Natural killer cell (primary cell): ENCODE results near the gene RRP36. TPM values are rescaled to one million over a fixed set of nuclear protein-coding genes. Genes with fewer than 3 reads are reported as not detected.

ENCODE experiments used
- ATAC-seq, 3 donors: fragments of 150-1000 bp in 2 of 3; fragments of 200-7000 bp in 1 of 3; cut with Tn5 transposase; 1 replicate in 1 of 3; 2 replicates in 2 of 3; pipeline ENCODE4 v1.10.0; 2021; ENCODE audit warnings: mild to moderate bottlenecking in 2 of 3, moderate library complexity in 2 of 3
- DNase-seq, 2 donors: peaks; one replicate each; pipeline versions ENCODE4 v3.0.0 to v3.0.0-alpha.2; 2013 to 2021; ENCODE audit warnings: mixed read lengths in 1 of 2
- H3K27ac ChIP-seq: one replicate; pipeline ENCODE4 v1.5.1; 2013; ENCODE audit warnings: mild to moderate bottlenecking, low read length
- H3K27me3 ChIP-seq: one replicate; pipeline ENCODE4 v1.6.1; 2013; ENCODE audit warnings: low read length; ENCODE audit not compliant: control insufficient read depth, insufficient read depth
- H3K36me3 ChIP-seq: one replicate; pipeline ENCODE4 v1.6.1; 2013; ENCODE audit warnings: low read length; ENCODE audit not compliant: control insufficient read depth, insufficient read depth
- H3K4me1 ChIP-seq: one replicate; pipeline ENCODE4 v1.6.1; 2013; ENCODE audit warnings: low read length; ENCODE audit not compliant: control insufficient read depth, insufficient read depth
- H3K4me3 ChIP-seq: one replicate; pipeline ENCODE4 v1.5.1; 2013; ENCODE audit warnings: low read length
- H3K9me3 ChIP-seq: one replicate; pipeline ENCODE4 v1.6.1; 2013; ENCODE audit warnings: low read length; ENCODE audit not compliant: control insufficient read depth, insufficient read depth
- H3K27ac Mint-ChIP-seq, 2 donors: one replicate each; pipeline ENCODE4 v1.8.0; 2022; ENCODE audit warnings: mild to moderate bottlenecking in 2 of 2, mixed read lengths in 2 of 2, moderate library complexity in 1 of 2
- H3K27me3 Mint-ChIP-seq, 2 donors: one replicate each; pipeline ENCODE4 v1.8.0; 2022; ENCODE audit warnings: low read depth in 2 of 2, mixed read lengths in 2 of 2
- H3K36me3 Mint-ChIP-seq: one replicate; pipeline ENCODE4 v1.8.0; 2022; ENCODE audit warnings: mixed read lengths
- H3K4me1 Mint-ChIP-seq, 2 donors: one replicate each; pipeline ENCODE4 v1.8.0; 2022; ENCODE audit warnings: mixed read lengths in 2 of 2
- H3K4me3 Mint-ChIP-seq: one replicate; pipeline ENCODE4 v1.8.0; 2022; ENCODE audit warnings: mild to moderate bottlenecking, moderate library complexity, mixed read lengths
- H3K9me3 Mint-ChIP-seq, 2 donors: one replicate each; pipeline ENCODE4 v1.8.0; 2022; ENCODE audit warnings: mixed read lengths in 2 of 2
- WGBS: methylation state at CpG from one replicate; pipeline ENCODE4 v1.1.7; 2013; ENCODE audit warnings: missing lambda C conversion rate; ENCODE audit not compliant: insufficient coverage; 5-methylcytosine and 5-hydroxymethylcytosine counted together
- intact Hi-C: fragments of 100-400 bp; cut with micrococcal nuclease; formaldehyde crosslinking; loops from one replicate; pipeline ENCODE4 v1.14.2; 2022
- total RNA-seq, 4 donors: library from RNA; stranded (reverse); fragments of 120-200 nt in 1 of 4; gene quantifications; one replicate each; pipeline versions ENCODE4 v1.2.3 to v1.2.4, GENCODE V29; 2013 to 2022
- TF ChIP-seq, protein P1 (sequence below): fragments of 200-600 bp; IDR thresholded peaks from one replicate; pipeline ENCODE4 v1.8.0; 2022; ENCODE audit warnings: antibody characterized with exemption

The RRP36 gene
- total RNA-seq, 3 donors from 2014 or later (not counting 1 experiment from before 2014, with no cell fraction given), result 33.1 to 43.9 (median 38.7) TPM

- TF ChIP-seq, protein P1, sequence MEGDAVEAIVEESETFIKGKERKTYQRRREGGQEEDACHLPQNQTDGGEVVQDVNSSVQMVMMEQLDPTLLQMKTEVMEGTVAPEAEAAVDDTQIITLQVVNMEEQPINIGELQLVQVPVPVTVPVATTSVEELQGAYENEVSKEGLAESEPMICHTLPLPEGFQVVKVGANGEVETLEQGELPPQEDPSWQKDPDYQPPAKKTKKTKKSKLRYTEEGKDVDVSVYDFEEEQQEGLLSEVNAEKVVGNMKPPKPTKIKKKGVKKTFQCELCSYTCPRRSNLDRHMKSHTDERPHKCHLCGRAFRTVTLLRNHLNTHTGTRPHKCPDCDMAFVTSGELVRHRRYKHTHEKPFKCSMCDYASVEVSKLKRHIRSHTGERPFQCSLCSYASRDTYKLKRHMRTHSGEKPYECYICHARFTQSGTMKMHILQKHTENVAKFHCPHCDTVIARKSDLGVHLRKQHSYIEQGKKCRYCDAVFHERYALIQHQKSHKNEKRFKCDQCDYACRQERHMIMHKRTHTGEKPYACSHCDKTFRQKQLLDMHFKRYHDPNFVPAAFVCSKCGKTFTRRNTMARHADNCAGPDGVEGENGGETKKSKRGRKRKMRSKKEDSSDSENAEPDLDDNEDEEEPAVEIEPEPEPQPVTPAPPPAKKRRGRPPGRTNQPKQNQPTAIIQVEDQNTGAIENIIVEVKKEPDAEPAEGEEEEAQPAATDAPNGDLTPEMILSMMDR, result no peak
- Histone ChIP-seq H3K27ac (no peak overlapping the region), H3K36me3 (peaks cover 26% of the 10 kb centered on the region), H3K4me3 (no peak overlapping the region), H3K4me1 (peaks cover 38% of the 10 kb centered on the region), H3K27me3 (no peaks in the 10 kb centered on the region), H3K9me3 (no peaks in the 10 kb centered on the region)
- H3K36me3 Mint-ChIP-seq, result peaks cover 7% of the 10 kb centered on the region
- no peaks in the 10 kb centered on the region for H3K27me3 Mint-ChIP-seq
- H3K4me1 Mint-ChIP-seq, result peaks cover 28 to 48% of the 10 kb centered on the region in 2 donors
- DNase-seq (no peak), ATAC-seq (no peak)
- H3K27ac Mint-ChIP-seq, result peak overlapping the region in 1 of 2 donors; percentile 78
- H3K9me3 Mint-ChIP-seq, result no peaks in the 10 kb centered on the region
- 100% methylated on average over 2 of the region's 3 CpGs for whole genome bisulfite sequencing
- intact Hi-C loops, result no loop called here
- peak overlapping the region; percentile 64 for H3K4me3 Mint-ChIP-seq
Observed at GRCh38 chr6:43020052-43020705, 1.2 kb upstream of the RRP36 start.

DNA sequence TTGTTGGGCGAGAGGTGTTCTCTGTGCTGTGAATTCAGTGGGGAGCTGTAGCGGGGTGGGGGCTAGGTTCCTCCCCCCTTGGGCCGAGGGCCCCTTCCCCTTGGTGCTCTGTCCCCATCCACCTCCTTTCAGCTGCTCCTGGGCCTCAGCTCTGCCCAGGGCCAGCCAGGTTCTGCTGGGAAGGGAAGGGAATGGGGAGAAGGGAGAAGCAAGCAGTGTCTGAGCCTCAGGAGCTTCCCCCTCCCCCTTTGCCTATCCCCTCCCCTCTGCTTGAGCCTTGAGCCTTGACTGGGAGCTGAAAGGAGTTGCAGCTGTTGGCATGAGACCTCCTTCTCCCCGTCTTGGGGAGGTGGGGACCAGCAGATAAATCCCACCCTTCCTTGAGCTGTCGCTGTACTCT lies 576 bp upstream of the RRP36 start:
- TF ChIP-seq, protein P1, result no peak
- Mint-ChIP-seq H3K4me1 (peaks cover 28 to 47% of the 10 kb centered on the region in 2 donors), H3K27me3 (no peaks in the 10 kb centered on the region), H3K27ac (peak overlapping the region; percentile 78 to 80), H3K36me3 (peaks cover 7% of the 10 kb centered on the region), H3K9me3 (no peaks in the 10 kb centered on the region), H3K4me3 (peak overlapping the region; percentile 94)
- Histone ChIP-seq H3K27ac (peak overlapping the region; percentile 63), H3K4me3 (peak overlapping the region; percentile 89), H3K27me3 (no peaks in the 10 kb centered on the region), H3K4me1 (peaks cover 34% of the 10 kb centered on the region), H3K9me3 (no peaks in the 10 kb centered on the region), H3K36me3 (peaks cover 30% of the 10 kb centered on the region)
- no peak for DNase-seq
- intact Hi-C loops, result loop anchor here (1.0 kb wide), 1 partner anchor 37 kb away; the partner anchor contains the start of gene PPP2R5D
- ATAC-seq, result no peak
- 96% methylated on average over 3 of the region's 5 CpGs for WGBS

DNA sequence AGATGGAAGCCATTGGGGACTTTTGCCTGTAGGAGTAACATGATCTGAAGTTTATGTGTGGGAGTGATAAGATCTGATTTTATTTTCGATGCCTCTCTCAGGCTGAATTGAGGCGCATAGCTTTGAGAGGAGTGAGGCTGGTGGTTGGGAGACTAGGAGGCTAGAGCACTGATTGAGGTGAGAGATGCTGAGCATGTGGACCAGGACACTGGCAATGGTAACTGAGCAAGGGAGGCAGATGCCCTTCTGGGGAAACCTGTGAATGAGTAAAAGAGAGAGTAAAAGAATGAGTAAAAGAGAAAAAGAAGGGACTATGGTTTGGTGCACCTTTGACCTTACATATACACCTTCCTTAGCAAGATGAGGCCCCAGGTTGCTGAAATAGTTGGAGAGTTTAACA lies 3.0 kb downstream of the RRP36 start:
- TF ChIP-seq, protein P1, result no peak
- H3K9me3 Mint-ChIP-seq, result no peaks in the 10 kb centered on the region
- H3K4me1 ChIP-seq, result peaks cover 24% of the 10 kb centered on the region
- DNase-seq (no peak), ATAC-seq (no peak)
- no peak overlapping the region for H3K27ac ChIP-seq
- intact Hi-C loops, result no loop called here
- peaks cover 8% of the 10 kb centered on the region for H3K36me3 Mint-ChIP-seq
- H3K27ac Mint-ChIP-seq, result no peak overlapping the region
- no peaks in the 10 kb centered on the region for H3K27me3 Mint-ChIP-seq
- peaks cover 12 to 23% of the 10 kb centered on the region in 2 donors for H3K4me1 Mint-ChIP-seq
- WGBS, result 76% methylated on average over 2 of the region's 2 CpGs
- peak overlapping the region; percentile 13 for H3K4me3 Mint-ChIP-seq
- H3K27me3 ChIP-seq, result no peaks in the 10 kb centered on the region
- no peak overlapping the region for H3K4me3 ChIP-seq
- no peaks in the 10 kb centered on the region for H3K9me3 ChIP-seq
- peaks cover 44% of the 10 kb centered on the region for H3K36me3 ChIP-seq

GRCh38 chr6:43026365-43026764 lies 4.9 kb downstream of the RRP36 start:
- H3K27me3 ChIP-seq, result no peaks in the 10 kb centered on the region
- no peaks in the 10 kb centered on the region for H3K9me3 ChIP-seq
- no peak overlapping the region for H3K27ac ChIP-seq
- H3K27ac Mint-ChIP-seq, result no peak overlapping the region
- DNase-seq (no peak), ATAC-seq (no peak)
- intact Hi-C loops, result no loop called here
- TF ChIP-seq, protein P1, result no peak
- H3K27me3 Mint-ChIP-seq, result no peaks in the 10 kb centered on the region
- peaks cover 8% of the 10 kb centered on the region for H3K36me3 Mint-ChIP-seq
- peaks cover 14% of the 10 kb centered on the region for H3K4me1 ChIP-seq
- WGBS, result over 99% methylated on average over 5 of the region's 5 CpGs
- H3K4me3 ChIP-seq, result no peak overlapping the region
- H3K4me1 Mint-ChIP-seq, result peaks cover 12 to 23% of the 10 kb centered on the region in 2 donors
- no peaks in the 10 kb centered on the region for H3K9me3 Mint-ChIP-seq
- H3K4me3 Mint-ChIP-seq, result no peak overlapping the region
- peaks cover 50% of the 10 kb centered on the region for H3K36me3 ChIP-seq
